BE2C (cell line): ENCODE results near the gene HSF2.

Experiments used
- DNase-seq: peaks from one replicate; pipeline ENCODE4 v3.0.0-alpha.2; 2020
- H3K27me3 ChIP-seq: fragments of 250-450 bp; sonication (Bioruptor Pico); 2 replicates; pipeline ENCODE4 v1.5.1; 2020; ENCODE audit warnings: mild to moderate bottlenecking
- H3K36me3 ChIP-seq: fragments of 250-450 bp; sonication (Bioruptor Pico); 2 replicates; pipeline ENCODE4 v1.5.1; 2020; ENCODE audit warnings: mild to moderate bottlenecking
- H3K4me1 ChIP-seq: fragments of 250-450 bp; sonication (Bioruptor Pico); 2 replicates; pipeline ENCODE4 v1.5.1; 2020
- H3K4me3 ChIP-seq: 2 replicates; pipeline ENCODE4 v1.5.1; 2011; ENCODE audit warnings: low read depth, low read length
- H3K9me3 ChIP-seq: fragments of 250-450 bp; sonication (Bioruptor Pico); 2 replicates; pipeline ENCODE4 v1.5.1; 2020
- TF ChIP-seq, protein P1 (sequence below): IDR thresholded peaks from 2 replicates; pipeline ENCODE4 v1.5.1; 2012; ENCODE audit warnings: mild to moderate bottlenecking, low read depth, low read length

HSF2 gene

DNA sequence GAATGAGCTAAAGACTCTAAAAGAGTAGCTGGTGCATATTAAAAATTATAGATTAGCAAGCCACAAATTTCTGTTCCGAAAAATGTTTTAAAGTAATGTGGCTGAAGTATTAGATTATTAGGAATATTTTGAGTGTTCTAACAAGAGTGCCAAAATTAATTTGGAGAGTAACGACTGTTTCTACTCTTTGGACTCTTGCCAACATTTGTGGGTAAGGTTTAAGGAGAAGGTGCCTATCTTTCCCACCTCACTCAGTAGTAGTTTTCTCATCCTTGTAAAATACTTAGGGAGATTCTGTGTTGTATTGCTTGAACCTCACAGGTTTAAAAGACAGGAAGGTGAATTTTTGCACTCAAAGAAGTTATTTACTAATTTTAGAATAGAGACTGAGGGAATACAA, 5.0 kb downstream of the HSF2 start:
- H3K36me3 ChIP-seq = peaks cover 2% of the 10 kb centered on the region; the same call in 1 of the 2 replicates
- H3K27me3 ChIP-seq = no peaks in the 10 kb centered on the region
- TF ChIP-seq, protein P1, sequence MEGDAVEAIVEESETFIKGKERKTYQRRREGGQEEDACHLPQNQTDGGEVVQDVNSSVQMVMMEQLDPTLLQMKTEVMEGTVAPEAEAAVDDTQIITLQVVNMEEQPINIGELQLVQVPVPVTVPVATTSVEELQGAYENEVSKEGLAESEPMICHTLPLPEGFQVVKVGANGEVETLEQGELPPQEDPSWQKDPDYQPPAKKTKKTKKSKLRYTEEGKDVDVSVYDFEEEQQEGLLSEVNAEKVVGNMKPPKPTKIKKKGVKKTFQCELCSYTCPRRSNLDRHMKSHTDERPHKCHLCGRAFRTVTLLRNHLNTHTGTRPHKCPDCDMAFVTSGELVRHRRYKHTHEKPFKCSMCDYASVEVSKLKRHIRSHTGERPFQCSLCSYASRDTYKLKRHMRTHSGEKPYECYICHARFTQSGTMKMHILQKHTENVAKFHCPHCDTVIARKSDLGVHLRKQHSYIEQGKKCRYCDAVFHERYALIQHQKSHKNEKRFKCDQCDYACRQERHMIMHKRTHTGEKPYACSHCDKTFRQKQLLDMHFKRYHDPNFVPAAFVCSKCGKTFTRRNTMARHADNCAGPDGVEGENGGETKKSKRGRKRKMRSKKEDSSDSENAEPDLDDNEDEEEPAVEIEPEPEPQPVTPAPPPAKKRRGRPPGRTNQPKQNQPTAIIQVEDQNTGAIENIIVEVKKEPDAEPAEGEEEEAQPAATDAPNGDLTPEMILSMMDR = no peak
- no peaks in the 10 kb centered on the region for H3K9me3 ChIP-seq
- H3K4me1 ChIP-seq = peaks cover 3% of the 10 kb centered on the region
- no peak overlapping the region for H3K4me3 ChIP-seq
- DNase-seq = no peak

DNA sequence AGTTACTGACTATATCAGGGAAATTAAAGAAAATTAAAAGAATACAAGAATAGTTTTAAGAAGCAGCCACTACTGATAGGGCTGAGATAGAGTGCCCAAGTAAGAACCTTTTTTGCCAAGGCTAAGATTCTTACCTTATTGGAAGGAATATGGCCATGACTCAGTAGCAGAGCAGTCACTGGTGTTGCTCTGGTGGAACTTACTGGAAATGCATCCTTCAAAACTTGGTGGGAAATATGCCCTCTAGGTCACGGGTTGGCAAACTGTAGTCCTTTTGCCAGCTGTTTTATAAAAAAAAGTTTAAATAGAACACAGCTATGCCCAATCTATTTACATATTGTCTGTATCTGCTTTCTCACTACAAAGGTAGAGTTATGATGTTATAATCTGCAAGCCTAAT, 6.0 kb downstream of the HSF2 start:
- Histone ChIP-seq H3K4me3 (no peak overlapping the region), H3K27me3 (no peaks in the 10 kb centered on the region), H3K4me1 (peaks cover 3% of the 10 kb centered on the region), H3K36me3 (no peaks in the 10 kb centered on the region; the same call in 1 of the 2 replicates), H3K9me3 (no peaks in the 10 kb centered on the region)
- TF ChIP-seq, protein P1 = 0 out of 2 replicates have a peak, but pooled peaks have one; percentile 20
- DNase-seq = no peak

DNA sequence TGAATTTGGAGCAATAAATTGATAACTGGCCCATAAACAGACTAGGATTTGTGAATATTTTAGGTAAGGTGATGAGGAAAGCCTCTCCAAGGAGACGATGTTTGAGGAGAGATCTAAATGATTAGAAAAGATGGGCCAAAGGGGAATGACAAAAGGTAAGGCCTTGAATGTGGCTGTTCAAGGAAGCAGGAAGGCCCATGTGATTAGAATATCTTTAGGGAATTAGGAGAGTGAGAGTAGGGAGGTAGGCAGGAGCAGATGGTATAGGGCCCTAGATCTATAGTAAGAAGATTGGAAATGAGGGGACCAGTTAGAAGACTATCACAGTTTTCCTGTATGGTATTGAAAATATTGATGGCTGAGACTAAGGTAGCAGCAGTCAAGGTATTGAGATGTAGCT, 6.7 kb downstream of the HSF2 start:
- TF ChIP-seq, protein P1 = no peak
- no peak overlapping the region for H3K4me3 ChIP-seq
- no peaks in the 10 kb centered on the region for H3K27me3 ChIP-seq
- no peaks in the 10 kb centered on the region; the same call in 1 of the 2 replicates for H3K36me3 ChIP-seq
- no peaks in the 10 kb centered on the region for H3K9me3 ChIP-seq
- peaks cover 1% of the 10 kb centered on the region for H3K4me1 ChIP-seq
- no peak for DNase-seq

DNA sequence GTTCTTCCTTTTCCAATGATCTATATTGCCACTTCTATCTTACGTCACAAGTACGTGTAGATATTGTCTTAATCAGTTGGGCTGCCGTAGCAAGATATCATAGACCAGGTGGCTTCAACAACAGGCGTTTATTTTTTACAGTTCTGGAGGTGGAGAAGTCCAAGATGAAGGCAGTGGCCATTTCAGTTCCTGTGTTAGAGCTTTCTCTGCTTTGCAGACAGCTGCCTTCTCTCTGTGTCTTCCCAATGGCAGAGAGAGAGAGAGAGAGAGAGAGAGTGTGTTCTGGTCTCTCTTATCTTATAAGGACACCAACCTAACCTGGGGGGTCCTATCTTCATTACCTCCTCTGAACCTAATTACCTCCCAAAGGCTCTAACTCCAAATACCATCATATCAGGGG, 8.3 kb downstream of the HSF2 start:
- no peaks in the 10 kb centered on the region for H3K4me1 ChIP-seq
- no peaks in the 10 kb centered on the region; the same call in none of the 2 replicates for H3K36me3 ChIP-seq
- no peaks in the 10 kb centered on the region for H3K27me3 ChIP-seq
- TF ChIP-seq, protein P1 = no peak
- H3K9me3 ChIP-seq = no peaks in the 10 kb centered on the region
- no peak for DNase-seq
- H3K4me3 ChIP-seq = no peak overlapping the region

DNA sequence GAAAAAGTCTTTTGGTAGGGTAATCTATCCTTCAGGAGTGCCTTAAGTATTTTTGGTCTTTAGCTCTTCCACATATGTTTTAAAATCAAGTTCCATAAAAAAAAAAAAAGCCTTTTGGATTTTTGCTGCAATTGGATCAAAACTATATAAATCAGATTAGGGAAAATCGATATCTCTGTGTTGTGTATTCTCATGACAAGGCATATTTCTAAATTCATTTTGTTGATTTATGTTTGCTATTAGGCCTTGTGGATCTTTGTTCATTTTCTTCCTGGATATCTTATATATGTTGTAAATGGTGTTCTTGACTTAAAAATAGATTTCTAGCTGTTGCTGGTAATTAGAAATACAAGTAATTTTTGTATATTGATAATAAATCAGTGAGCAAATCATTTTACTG, 8.8 kb downstream of the HSF2 start:
- Histone ChIP-seq H3K27me3 (no peaks in the 10 kb centered on the region), H3K4me1 (no peaks in the 10 kb centered on the region), H3K9me3 (no peaks in the 10 kb centered on the region), H3K4me3 (no peak overlapping the region), H3K36me3 (peaks cover 4% of the 10 kb centered on the region)
- TF ChIP-seq, protein P1 = no peak
- DNase-seq = no peak

DNA sequence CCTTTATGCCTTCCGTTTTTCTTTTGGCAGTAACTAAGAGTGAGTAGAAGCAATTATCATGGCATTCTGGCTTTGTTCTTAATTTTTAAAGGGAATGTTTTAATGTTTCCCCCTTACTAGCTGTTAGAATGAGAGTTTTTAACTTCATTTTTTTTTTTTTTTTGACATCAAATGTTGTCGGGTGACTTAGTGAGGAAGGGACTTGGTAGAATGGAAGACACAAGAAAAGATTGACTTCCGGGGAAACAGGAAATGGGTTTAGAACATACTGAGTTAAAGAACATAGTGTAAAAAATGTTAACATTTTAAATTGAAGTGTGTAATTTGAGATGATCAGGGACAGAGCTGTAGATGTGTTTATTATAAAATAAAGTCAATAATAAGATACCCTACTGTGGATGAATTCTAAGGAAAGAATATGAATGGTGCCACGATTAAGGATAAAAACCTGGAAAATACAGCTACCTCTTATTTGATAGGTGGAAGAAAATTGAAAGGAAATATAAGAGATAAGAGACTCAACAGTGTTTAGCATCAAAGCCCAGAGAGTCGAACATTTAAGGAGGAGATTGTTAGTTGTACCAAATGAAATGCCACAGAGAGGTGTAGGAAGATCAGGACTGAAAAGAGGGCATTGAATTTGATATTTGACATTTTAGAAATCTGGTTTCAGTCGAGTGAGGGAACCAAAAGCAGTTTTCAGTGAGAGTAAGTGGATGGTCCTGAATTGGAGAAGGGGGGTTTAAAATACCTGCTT, 9.4 kb downstream of the HSF2 start:
- Histone ChIP-seq H3K36me3 (peaks cover 11% of the 10 kb centered on the region), H3K4me1 (no peaks in the 10 kb centered on the region), H3K27me3 (no peaks in the 10 kb centered on the region), H3K9me3 (no peaks in the 10 kb centered on the region), H3K4me3 (no peak overlapping the region)
- no peak for DNase-seq
- TF ChIP-seq, protein P1 = no peak
